GM18502 (cell line): Measurements from ENCODE around the gene ANKRD23.

Source experiments
- ATAC-seq: cut with Tn5 transposase; IDR thresholded peaks from one replicate; pipeline ENCODE4 v1.9.1; 2021; ENCODE audit warnings: mild to moderate bottlenecking; ENCODE audit not compliant: unreplicated experiment, poor library complexity

The ANKRD23 gene

GRCh38 chr2:96839875-96840850 is 3.7 kb downstream of the ANKRD23 start:
- no peak for ATAC-seq

- ATAC-seq: peak; percentile 65
Measured at GRCh38 chr2:96839293-96839874, 4.4 kb downstream of the ANKRD23 start.

- no peak for ATAC-seq
Measured at GRCh38 chr2:96838345-96839292, 5.2 kb downstream of the ANKRD23 start.

GRCh38 chr2:96837575-96837974 is 6.2 kb downstream of the ANKRD23 start:
- ATAC-seq: no peak

- ATAC-seq: no peak
Measured at GRCh38 chr2:96835830-96836229, 8.0 kb downstream of the ANKRD23 start.

- ATAC-seq: no peak
Measured at GRCh38 chr2:96832754-96833507, 10.9 kb downstream of the ANKRD23 start.

- ATAC-seq: no peak
Measured at GRCh38 chr2:96832408-96832753, 11.4 kb downstream of the ANKRD23 start.

GRCh38 chr2:96831679-96832078 is 12.1 kb downstream of the ANKRD23 start:
- ATAC-seq: no peak

- ATAC-seq: no peak
Measured at GRCh38 chr2:96830044-96830562, 13.7 kb downstream of the ANKRD23 start.

- no peak for ATAC-seq
Measured at GRCh38 chr2:96828874-96829273, 14.9 kb downstream of the ANKRD23 start.

- no peak for ATAC-seq
Measured at GRCh38 chr2:96828436-96828835, 15.4 kb downstream of the ANKRD23 start.

GRCh38 chr2:96826546-96827278 is 17.1 kb downstream of the ANKRD23 start:
- ATAC-seq: no peak

- ATAC-seq: no peak
Measured at GRCh38 chr2:96825057-96825456, 18.8 kb downstream of the ANKRD23 start.

- ATAC-seq: no peak
Measured at GRCh38 chr2:96824079-96824870, 19.5 kb downstream of the ANKRD23 start.

- ATAC-seq: no peak
Measured at GRCh38 chr2:96823198-96823597, 20.6 kb downstream of the ANKRD23 start.

GRCh38 chr2:96822786-96823185 is 21.0 kb downstream of the ANKRD23 start:
- ATAC-seq: no peak

GRCh38 chr2:96821113-96821675 is 22.6 kb downstream of the ANKRD23 start:
- no peak for ATAC-seq
